Measurements from ENCODE around the gene BTBD9. TPM values are rescaled to one million over a fixed set of nuclear protein-coding genes. Genes with fewer than 3 reads are reported as not detected.

BTBD9 gene
- total RNA-seq, 4 donors from 2014 or later, result 8.6 to 34.1 (median 30.8) TPM

GRCh38 chr6:38141716-38142115, 498.0 kb downstream of the BTBD9 start:
- intact Hi-C loops (cut with DNase I; ENCODE audit: low total_unique reads) (no loop called here), in situ Hi-C loops (cut with MboI; ENCODE audit: low pct_ligation_motif_present in 1 of 4, low pct_unique_long_range_greater_than_20kb in 1 of 4, low sequenced_read_pairs in 3 of 4) (no loop called here)
- no peak for DNase-seq
- H3K9me3 ChIP-seq, result no peaks in the 10 kb centered on the region
- H3K27ac ChIP-seq, result no peak overlapping the region
- TF ChIP-seq POLR2A (IDR thresholded peaks at IDR 0.05) (no peak), EP300 (IDR thresholded peaks at IDR 0.05; ENCODE audit: low read depth) (no peak), CTCF (IDR thresholded peaks at IDR 0.05) (no peak), POLR2AphosphoS5 (IDR thresholded peaks at IDR 0.05) (no peak)
- no peaks in the 10 kb centered on the region for H3K27me3 ChIP-seq
- H3K4me3 ChIP-seq, result no peak overlapping the region
- no peaks in the 10 kb centered on the region for H3K4me1 ChIP-seq
- WGBS, 2 donors (ENCODE audit: low coverage in 1 of 2), result 100% methylated on average over 6 of the region's 6 CpGs; no CpG with 5 or more reads in 1 of the 2 donors
- no peaks in the 10 kb centered on the region for H3K36me3 ChIP-seq

- Histone ChIP-seq H3K36me3 (no peaks in the 10 kb centered on the region), H3K4me1 (no peaks in the 10 kb centered on the region), H3K27ac (no peak overlapping the region), H3K27me3 (no peaks in the 10 kb centered on the region), H3K4me3 (no peak overlapping the region), H3K9me3 (no peaks in the 10 kb centered on the region)
- intact Hi-C loops (cut with DNase I; ENCODE audit: low total_unique reads) (no loop called here), in situ Hi-C loops (cut with MboI; ENCODE audit: low pct_ligation_motif_present in 1 of 4, low pct_unique_long_range_greater_than_20kb in 1 of 4, low sequenced_read_pairs in 3 of 4) (no loop called here)
- 85% methylated on average over 2 to 4 of the region's 4 CpGs for WGBS, 2 donors (ENCODE audit: low coverage in 1 of 2)
- TF ChIP-seq CTCF (IDR thresholded peaks at IDR 0.05) (no peak), POLR2AphosphoS5 (IDR thresholded peaks at IDR 0.05) (no peak), EP300 (IDR thresholded peaks at IDR 0.05; ENCODE audit: low read depth) (no peak), POLR2A (IDR thresholded peaks at IDR 0.05) (no peak)
- DNase-seq, result no peak
These were observed 498.6 kb downstream of the BTBD9 start for GRCh38 chr6:38141085-38141484.

- in situ Hi-C loops (cut with MboI; ENCODE audit: low pct_ligation_motif_present in 1 of 4, low pct_unique_long_range_greater_than_20kb in 1 of 4, low sequenced_read_pairs in 3 of 4), result no loop called here
- H3K4me1 ChIP-seq, result no peaks in the 10 kb centered on the region
- H3K4me3 ChIP-seq, result no peak overlapping the region
- H3K9me3 ChIP-seq, result no peaks in the 10 kb centered on the region
- no peak overlapping the region for H3K27ac ChIP-seq
- WGBS, 2 donors (ENCODE audit: low coverage in 1 of 2), result 91 to 93% methylated on average over 3 to 5 of the region's 5 CpGs
- no peaks in the 10 kb centered on the region for H3K36me3 ChIP-seq
- intact Hi-C loops (cut with DNase I; ENCODE audit: low total_unique reads), result no loop called here
- no peak for DNase-seq
- no peak for TF ChIP-seq CTCF (IDR thresholded peaks at IDR 0.05)
- no peak for TF ChIP-seq POLR2AphosphoS5 (IDR thresholded peaks at IDR 0.05)
- no peak for TF ChIP-seq POLR2A (IDR thresholded peaks at IDR 0.05)
- no peak for TF ChIP-seq EP300 (IDR thresholded peaks at IDR 0.05; ENCODE audit: low read depth)
- no peaks in the 10 kb centered on the region for H3K27me3 ChIP-seq
These were observed 501.4 kb downstream of the BTBD9 start for GRCh38 chr6:38138374-38138773.

- Histone ChIP-seq H3K9me3 (no peaks in the 10 kb centered on the region), H3K27ac (no peak overlapping the region), H3K27me3 (no peaks in the 10 kb centered on the region), H3K4me1 (no peaks in the 10 kb centered on the region), H3K36me3 (no peaks in the 10 kb centered on the region), H3K4me3 (no peak overlapping the region)
- in situ Hi-C loops (cut with MboI; ENCODE audit: low pct_ligation_motif_present in 1 of 4, low pct_unique_long_range_greater_than_20kb in 1 of 4, low sequenced_read_pairs in 3 of 4) (no loop called here), intact Hi-C loops (cut with DNase I; ENCODE audit: low total_unique reads) (no loop called here)
- no peak for DNase-seq
- 87 to 99% methylated on average over 3 to 8 of the region's 8 CpGs for WGBS, 2 donors (ENCODE audit: low coverage in 1 of 2)
- TF ChIP-seq EP300 (IDR thresholded peaks at IDR 0.05; ENCODE audit: low read depth), result no peak
- no peak for TF ChIP-seq POLR2A (IDR thresholded peaks at IDR 0.05)
- TF ChIP-seq POLR2AphosphoS5 (IDR thresholded peaks at IDR 0.05), result no peak
- TF ChIP-seq CTCF (IDR thresholded peaks at IDR 0.05), result no peak
These were observed 502.0 kb downstream of the BTBD9 start for GRCh38 chr6:38137608-38138265.

All from transverse colon (tissue), 4 donors.